Brain microvascular endothelial cell (primary cell): ENCODE data around the gene CFAP65.
A peak's percentile ranks its signal among the peaks of the same experiment; 100 is the strongest.

Experiments
- DNase-seq: peaks from one replicate; pipeline ENCODE4 v3.0.0-alpha.2; 2020
- H3K27ac ChIP-seq: fragments of 250-450 bp; sonication (Bioruptor Pico); 2 replicates; pipeline ENCODE4 v1.5.1; 2020; ENCODE audit warnings: mild to moderate bottlenecking, moderate library complexity
- H3K27me3 ChIP-seq: fragments of 250-450 bp; sonication (Bioruptor Pico); replicated peaks from 2 replicates; pipeline ENCODE4 v1.5.1; 2020; ENCODE audit warnings: mild to moderate bottlenecking
- H3K36me3 ChIP-seq: fragments of 250-450 bp; sonication (Bioruptor Pico); replicated peaks from 2 replicates; pipeline ENCODE4 v1.5.1; 2020; ENCODE audit warnings: mild to moderate bottlenecking
- H3K4me3 ChIP-seq: 2 replicates; pipeline ENCODE4 v1.5.1; 2011; ENCODE audit warnings: low read depth, mild to moderate bottlenecking, control low read depth, low read length, moderate library complexity
- in situ Hi-C: cut with HindIII; loops from 2 replicates; pipeline ENCODE4 v1.10.0; 2017; ENCODE audit warnings: low sequenced_read_pairs, low pct_ligation_motif_present
- TF ChIP-seq, protein P1 (sequence below): IDR thresholded peaks from 2 replicates; pipeline ENCODE4 v1.5.1; 2011; ENCODE audit warnings: low read depth, mild to moderate bottlenecking, moderate library complexity, low read length, control low read depth, inconsistent platforms; ENCODE audit errors: missing control alignments

CFAP65 gene

GRCh38 chr2:219030177-219030940, 11.0 kb downstream of the CFAP65 start:
- H3K4me3 ChIP-seq, result no peak overlapping the region
- in situ Hi-C loops, result no loop called here
- TF ChIP-seq, protein P1, sequence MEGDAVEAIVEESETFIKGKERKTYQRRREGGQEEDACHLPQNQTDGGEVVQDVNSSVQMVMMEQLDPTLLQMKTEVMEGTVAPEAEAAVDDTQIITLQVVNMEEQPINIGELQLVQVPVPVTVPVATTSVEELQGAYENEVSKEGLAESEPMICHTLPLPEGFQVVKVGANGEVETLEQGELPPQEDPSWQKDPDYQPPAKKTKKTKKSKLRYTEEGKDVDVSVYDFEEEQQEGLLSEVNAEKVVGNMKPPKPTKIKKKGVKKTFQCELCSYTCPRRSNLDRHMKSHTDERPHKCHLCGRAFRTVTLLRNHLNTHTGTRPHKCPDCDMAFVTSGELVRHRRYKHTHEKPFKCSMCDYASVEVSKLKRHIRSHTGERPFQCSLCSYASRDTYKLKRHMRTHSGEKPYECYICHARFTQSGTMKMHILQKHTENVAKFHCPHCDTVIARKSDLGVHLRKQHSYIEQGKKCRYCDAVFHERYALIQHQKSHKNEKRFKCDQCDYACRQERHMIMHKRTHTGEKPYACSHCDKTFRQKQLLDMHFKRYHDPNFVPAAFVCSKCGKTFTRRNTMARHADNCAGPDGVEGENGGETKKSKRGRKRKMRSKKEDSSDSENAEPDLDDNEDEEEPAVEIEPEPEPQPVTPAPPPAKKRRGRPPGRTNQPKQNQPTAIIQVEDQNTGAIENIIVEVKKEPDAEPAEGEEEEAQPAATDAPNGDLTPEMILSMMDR, result no peak
- no peak for DNase-seq
- no peaks in the 10 kb centered on the region for H3K36me3 ChIP-seq
- peaks cover 8% of the 10 kb centered on the region for H3K27me3 ChIP-seq
- no peak overlapping the region for H3K27ac ChIP-seq

DNA sequence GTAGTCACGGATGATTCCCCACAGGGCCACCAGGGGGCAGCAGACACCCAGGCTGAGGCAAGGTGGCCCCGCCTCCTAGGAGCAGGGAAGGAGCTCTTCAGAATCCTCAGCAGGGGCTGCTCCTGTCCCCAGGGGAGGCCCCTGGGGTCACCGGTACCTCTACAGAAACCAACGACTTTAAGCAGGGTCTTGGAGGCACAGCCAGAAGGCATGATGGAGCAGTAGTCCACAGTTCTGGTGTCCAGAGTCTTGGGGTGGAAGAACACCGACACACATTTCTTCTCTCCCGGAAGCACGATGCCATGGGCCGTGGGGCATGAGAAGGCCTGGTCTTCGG, 11.5 kb downstream of the CFAP65 start:
- Histone ChIP-seq H3K27me3 (peaks cover 8% of the 10 kb centered on the region), H3K4me3 (no peak overlapping the region), H3K27ac (no peak overlapping the region), H3K36me3 (no peaks in the 10 kb centered on the region)
- in situ Hi-C loops, result no loop called here
- TF ChIP-seq, protein P1, result peak; percentile 96
- DNase-seq, result peak; percentile 64

DNA sequence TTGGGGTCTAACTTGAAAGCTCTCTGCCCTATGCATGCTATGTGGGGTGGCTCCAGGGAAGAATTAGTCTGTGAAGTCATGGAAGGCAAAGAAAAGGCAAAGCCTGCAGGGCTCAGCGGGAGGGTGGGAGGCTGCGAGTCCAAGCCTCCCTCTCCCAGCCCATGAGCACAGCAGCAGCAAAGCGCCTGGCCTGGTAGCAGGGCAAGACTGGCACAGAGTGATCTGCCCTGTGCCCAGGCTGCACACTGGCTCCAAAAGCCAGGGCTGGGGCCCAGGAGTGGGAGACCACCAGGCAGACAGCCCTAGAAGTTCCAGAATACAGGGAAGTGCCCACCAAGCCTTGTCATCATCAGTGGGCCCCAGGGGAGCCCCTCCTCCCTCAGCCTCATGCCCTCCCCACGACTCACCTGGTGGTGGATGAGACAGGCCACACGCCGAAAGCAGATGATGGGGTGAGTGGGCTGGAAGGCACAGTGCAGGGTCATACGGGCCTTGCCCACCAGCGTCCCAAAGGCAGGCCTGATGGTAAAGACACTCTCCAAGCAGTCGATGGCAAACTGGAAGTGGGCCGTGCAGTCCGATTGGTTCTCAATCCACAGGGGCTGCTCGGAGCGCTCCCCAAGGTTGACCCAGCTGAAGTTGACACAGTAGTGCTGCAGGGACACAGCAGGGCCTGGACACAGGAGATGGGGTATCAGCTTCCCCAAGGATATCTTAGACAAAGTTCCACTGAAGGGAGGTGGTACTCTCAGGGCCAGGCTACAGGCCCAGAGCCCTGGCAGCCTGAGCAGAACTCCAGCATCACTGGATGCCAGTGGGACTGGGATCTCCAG, 12.1 kb downstream of the CFAP65 start:
- in situ Hi-C loops, result no loop called here

GRCh38 chr2:219028141-219028540, 13.2 kb downstream of the CFAP65 start:
- TF ChIP-seq, protein P1, result no peak
- in situ Hi-C loops, result no loop called here
- Histone ChIP-seq H3K36me3 (no peaks in the 10 kb centered on the region), H3K27ac (no peak overlapping the region), H3K4me3 (no peak overlapping the region), H3K27me3 (peaks cover 10% of the 10 kb centered on the region)
- no peak for DNase-seq

More for the DNA sequence above, 12.1 kb downstream of the CFAP65 start:
- Histone ChIP-seq H3K27me3 (peaks cover 8% of the 10 kb centered on the region), H3K36me3 (no peaks in the 10 kb centered on the region), H3K27ac (no peak overlapping the region), H3K4me3 (no peak overlapping the region)
- TF ChIP-seq, protein P1, result no peak
- DNase-seq, result no peak

DNA sequence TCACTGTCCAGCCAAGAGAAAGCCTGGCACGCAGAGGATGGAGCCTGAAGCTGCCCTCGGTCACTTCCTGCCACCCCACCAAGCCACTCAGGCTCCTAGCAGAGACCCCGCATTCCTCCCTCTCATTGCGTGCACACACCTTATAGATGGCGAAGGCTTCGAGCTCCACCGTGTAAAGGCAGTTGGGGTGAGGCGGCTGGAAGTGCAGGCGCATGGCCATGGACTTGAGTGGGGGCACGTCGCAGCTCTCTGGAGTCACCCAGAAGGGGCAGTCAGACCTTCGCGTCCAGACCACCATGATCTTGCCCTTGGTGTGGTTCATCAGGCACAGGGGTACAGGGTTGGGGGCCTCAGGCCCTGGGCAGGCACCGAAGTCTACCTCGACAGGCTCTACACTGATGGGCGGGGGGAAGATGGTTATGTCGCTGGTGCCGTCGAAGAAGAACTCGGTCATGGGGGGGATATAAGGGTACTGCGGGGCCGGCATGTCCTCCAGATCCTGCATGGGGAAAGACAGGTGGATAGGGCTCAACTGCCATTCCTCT, 13.7 kb downstream of the CFAP65 start:
- no peak overlapping the region for H3K4me3 ChIP-seq
- no peak overlapping the region for H3K27ac ChIP-seq
- TF ChIP-seq, protein P1, result no peak
- H3K36me3 ChIP-seq, result no peaks in the 10 kb centered on the region
- H3K27me3 ChIP-seq, result peaks cover 5% of the 10 kb centered on the region
- in situ Hi-C loops, result no loop called here
- DNase-seq, result no peak
